Measurements from ENCODE around the gene OGA. TPM values are rescaled to one million over a fixed set of nuclear protein-coding genes. Genes with fewer than 3 reads are reported as not detected.

Gene OGA
- total and polyA plus RNA-seq, 10 donors: 65.7 to 234 (median 162) TPM

- Histone ChIP-seq H3K4me3 (peak overlapping the region in 7 of 8 donors; percentile 91 to 100 (median 99)), H3K27ac (peak overlapping the region in 6 of 8 donors; percentile 26 to 99 (median 96)), H3K36me3 (peaks cover 8 to 43% (median 32%) of the 10 kb centered on the region in 6 donors), H3K27me3 (replicated peaks in 1 of 7) (no peaks in the 10 kb centered on the region), H3K9me3 (no peaks in the 10 kb centered on the region), H3K4me1 (peaks cover 23 to 87% (median 59%) of the 10 kb centered on the region in 6 donors)
- WGBS, 5 donors: 67 to 77% (median 67%) methylated on average over 8 of the region's 8 CpGs
- no peak for DNase-seq
- TF ChIP-seq, protein P1, sequence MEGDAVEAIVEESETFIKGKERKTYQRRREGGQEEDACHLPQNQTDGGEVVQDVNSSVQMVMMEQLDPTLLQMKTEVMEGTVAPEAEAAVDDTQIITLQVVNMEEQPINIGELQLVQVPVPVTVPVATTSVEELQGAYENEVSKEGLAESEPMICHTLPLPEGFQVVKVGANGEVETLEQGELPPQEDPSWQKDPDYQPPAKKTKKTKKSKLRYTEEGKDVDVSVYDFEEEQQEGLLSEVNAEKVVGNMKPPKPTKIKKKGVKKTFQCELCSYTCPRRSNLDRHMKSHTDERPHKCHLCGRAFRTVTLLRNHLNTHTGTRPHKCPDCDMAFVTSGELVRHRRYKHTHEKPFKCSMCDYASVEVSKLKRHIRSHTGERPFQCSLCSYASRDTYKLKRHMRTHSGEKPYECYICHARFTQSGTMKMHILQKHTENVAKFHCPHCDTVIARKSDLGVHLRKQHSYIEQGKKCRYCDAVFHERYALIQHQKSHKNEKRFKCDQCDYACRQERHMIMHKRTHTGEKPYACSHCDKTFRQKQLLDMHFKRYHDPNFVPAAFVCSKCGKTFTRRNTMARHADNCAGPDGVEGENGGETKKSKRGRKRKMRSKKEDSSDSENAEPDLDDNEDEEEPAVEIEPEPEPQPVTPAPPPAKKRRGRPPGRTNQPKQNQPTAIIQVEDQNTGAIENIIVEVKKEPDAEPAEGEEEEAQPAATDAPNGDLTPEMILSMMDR (IDR thresholded peaks at IDR 0.05 in 8 of 11, conservative IDR thresholded peaks at IDR 0.05 in 3 of 11): no peak
- TF ChIP-seq POLR2A (IDR thresholded peaks at IDR 0.05) (peak in 1 of 3 donors; percentile 56), POLR2AphosphoS5 (IDR thresholded peaks at IDR 0.05) (no peak)
- intact Hi-C loops (cut with DNase I; ENCODE audit: low total_unique reads): no loop called here
Measured at GRCh38 chr10:101814466-101815071, 3.7 kb downstream of the OGA start.

GRCh38 chr10:101812606-101813005, 5.6 kb downstream of the OGA start:
- 73 to 83% (median 81%) methylated on average over 4 of the region's 4 CpGs for WGBS, 5 donors
- no peak overlapping the region for H3K27ac ChIP-seq
- no peaks in the 10 kb centered on the region for H3K9me3 ChIP-seq
- H3K4me1 ChIP-seq: peaks cover 23 to 96% (median 50%) of the 10 kb centered on the region in 6 donors
- no peak for DNase-seq
- peaks cover 8 to 62% (median 51%) of the 10 kb centered on the region in 6 donors for H3K36me3 ChIP-seq
- no peaks in the 10 kb centered on the region for H3K27me3 ChIP-seq (replicated peaks in 1 of 7)
- no peak overlapping the region for H3K4me3 ChIP-seq
- TF ChIP-seq, protein P1 (IDR thresholded peaks at IDR 0.05 in 8 of 11, conservative IDR thresholded peaks at IDR 0.05 in 3 of 11): no peak
- TF ChIP-seq POLR2A (IDR thresholded peaks at IDR 0.05) (no peak), POLR2AphosphoS5 (IDR thresholded peaks at IDR 0.05) (no peak)
- intact Hi-C loops (cut with DNase I; ENCODE audit: low total_unique reads): no loop called here

DNA sequence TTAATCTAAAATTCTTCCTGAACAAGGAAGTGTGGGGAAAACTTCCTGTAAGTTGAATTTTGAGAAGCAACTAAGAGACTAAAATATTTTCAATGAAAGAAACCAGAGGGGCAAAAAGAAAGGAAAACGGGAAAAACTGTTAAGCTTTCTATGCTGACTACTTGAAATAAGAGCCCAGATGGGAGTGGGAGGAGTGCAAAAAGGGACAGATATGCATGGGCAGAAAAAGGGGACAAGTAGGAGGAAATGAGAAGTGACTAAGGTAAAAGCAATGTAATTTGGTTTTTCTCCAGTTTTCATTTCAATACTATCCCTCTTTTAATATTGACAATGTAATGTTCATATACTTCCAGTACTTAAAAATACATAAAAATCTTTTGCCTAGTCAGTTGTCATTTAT, 11.1 kb downstream of the OGA start:
- no peak for DNase-seq
- Histone ChIP-seq H3K4me3 (no peak overlapping the region), H3K27ac (no peak overlapping the region), H3K9me3 (no peaks in the 10 kb centered on the region), H3K27me3 (replicated peaks in 1 of 7) (no peaks in the 10 kb centered on the region), H3K4me1 (peaks cover under 1 to 64% (median 14%) of the 10 kb centered on the region in 6 donors), H3K36me3 (peaks cover 9 to 100% (median 94%) of the 10 kb centered on the region in 6 donors)
- whole genome bisulfite sequencing, 5 donors: 80 to 91% (median 85%) methylated on average over 1 of the region's 1 CpG
- TF ChIP-seq POLR2A (IDR thresholded peaks at IDR 0.05) (no peak), POLR2AphosphoS5 (IDR thresholded peaks at IDR 0.05) (no peak)
- TF ChIP-seq, protein P1 (IDR thresholded peaks at IDR 0.05 in 8 of 11, conservative IDR thresholded peaks at IDR 0.05 in 3 of 11): no peak
- intact Hi-C loops (cut with DNase I; ENCODE audit: low total_unique reads): no loop called here

DNA sequence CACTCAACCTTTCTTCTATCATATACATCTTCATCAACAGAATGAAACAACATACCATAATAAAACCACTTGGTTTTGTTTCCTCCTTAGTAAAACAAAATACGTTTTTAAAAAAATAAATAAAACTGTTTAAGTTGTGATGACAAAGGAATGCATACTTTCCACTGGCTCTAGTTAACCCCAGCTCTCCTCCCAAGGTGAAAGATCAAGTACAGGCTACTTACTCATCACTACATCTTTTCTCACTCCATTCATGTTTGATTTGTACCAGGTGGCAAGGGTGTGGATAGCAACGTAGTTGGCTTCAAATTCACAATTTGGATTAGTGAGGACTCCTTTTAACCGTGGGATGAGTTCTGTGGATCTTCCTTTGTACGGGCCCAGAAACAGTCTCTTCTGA, 14.7 kb downstream of the OGA start:
- Histone ChIP-seq H3K27ac (no peak overlapping the region), H3K4me1 (peaks cover 0 to 63% (median 6%) of the 10 kb centered on the region in 6 donors), H3K27me3 (replicated peaks in 1 of 7) (no peaks in the 10 kb centered on the region), H3K9me3 (no peaks in the 10 kb centered on the region), H3K4me3 (no peak overlapping the region), H3K36me3 (peaks cover 3 to 100% (median 98%) of the 10 kb centered on the region in 6 donors)
- 65 to 89% (median 82%) methylated on average over 4 of the region's 4 CpGs for WGBS, 5 donors
- intact Hi-C loops (cut with DNase I; ENCODE audit: low total_unique reads): no loop called here
- TF ChIP-seq, protein P1 (IDR thresholded peaks at IDR 0.05 in 8 of 11, conservative IDR thresholded peaks at IDR 0.05 in 3 of 11): no peak
- TF ChIP-seq POLR2A (IDR thresholded peaks at IDR 0.05) (no peak), POLR2AphosphoS5 (IDR thresholded peaks at IDR 0.05) (no peak)
- no peak for DNase-seq
